Uterus (tissue), 4 donors: Measurements from ENCODE around the gene SIM1. TPM values are rescaled to one million over a fixed set of nuclear protein-coding genes. Genes with fewer than 3 reads are reported as not detected.

Experiments used
- DNase-seq, 2 donors: peaks; one replicate each; pipeline ENCODE4 v3.0.0-alpha.2; 2019 to 2020
- H3K27ac ChIP-seq, 2 donors: fragments of 200-600 bp; sonication (generic); 1 replicate in 1 of 2; 2 replicates in 1 of 2; pipeline ENCODE4 v1.5.1; 2016 to 2018
- H3K27me3 ChIP-seq, 2 donors: fragments of 200-600 bp; sonication (generic); one replicate each; pipeline ENCODE4 v1.5.1; 2018 to 2019; ENCODE audit warnings: control low read depth in 1 of 2
- H3K36me3 ChIP-seq, 2 donors: fragments of 200-600 bp; sonication (generic); one replicate each; pipeline ENCODE4 v1.5.1; 2019; ENCODE audit warnings: control low read depth in 1 of 2
- H3K4me1 ChIP-seq, 2 donors: fragments of 200-600 bp; sonication (generic); one replicate each; pipeline ENCODE4 v1.5.1; 2018 to 2019; ENCODE audit warnings: control low read depth in 1 of 2
- H3K4me3 ChIP-seq, 2 donors: fragments of 200-600 bp; sonication (generic); 1 replicate in 1 of 2; 2 replicates in 1 of 2; pipeline ENCODE4 v1.5.1; 2018 to 2019; ENCODE audit warnings: mild to moderate bottlenecking in 1 of 2
- H3K9me3 ChIP-seq, 2 donors: fragments of 200-600 bp; sonication (generic); one replicate each; pipeline ENCODE4 v1.5.1; 2019; ENCODE audit warnings: control low read depth in 1 of 2
- POLR2A ChIP-seq, 2 donors: fragments of 450-650 bp; IDR thresholded peaks; one replicate each; pipeline ENCODE4 v1.6.1; 2016; ENCODE audit warnings: antibody characterized with exemption in 2 of 2, mild to moderate bottlenecking in 1 of 2, moderate library complexity in 1 of 2
- intact Hi-C: fragments of 100-400 bp; cut with DNase I; formaldehyde crosslinking; loops from one replicate; pipeline ENCODE4 v1.15.1; 2023; ENCODE audit warnings: low total_unique reads
- total RNA-seq, 4 donors: library from RNA; depleted of rRNA in 3 of 4; stranded (reverse); fragments of >200 nt in 3 of 4; gene quantifications; one replicate each; pipeline versions ENCODE4 v1.1.0 to v1.2.4, GENCODE V29; 2014 to 2023
- TF ChIP-seq, protein P1 (sequence below), 4 experiments: fragments of 200-600 bp in 2 of 4; fragments of 450-650 bp in 2 of 4; sonication (generic) in 2 of 4; IDR thresholded peaks; one replicate each; pipeline ENCODE4 v1.5.1; 2016 to 2019; ENCODE audit warnings: antibody characterized with exemption in 4 of 4, mild to moderate bottlenecking in 2 of 4, moderate library complexity in 1 of 4
- donor health status: DM: yes; HTN: yes; CAD: no.

SIM1 gene
- total RNA-seq, 4 donors from 2014 or later = under 0.01 TPM; not detected in 3

DNA sequence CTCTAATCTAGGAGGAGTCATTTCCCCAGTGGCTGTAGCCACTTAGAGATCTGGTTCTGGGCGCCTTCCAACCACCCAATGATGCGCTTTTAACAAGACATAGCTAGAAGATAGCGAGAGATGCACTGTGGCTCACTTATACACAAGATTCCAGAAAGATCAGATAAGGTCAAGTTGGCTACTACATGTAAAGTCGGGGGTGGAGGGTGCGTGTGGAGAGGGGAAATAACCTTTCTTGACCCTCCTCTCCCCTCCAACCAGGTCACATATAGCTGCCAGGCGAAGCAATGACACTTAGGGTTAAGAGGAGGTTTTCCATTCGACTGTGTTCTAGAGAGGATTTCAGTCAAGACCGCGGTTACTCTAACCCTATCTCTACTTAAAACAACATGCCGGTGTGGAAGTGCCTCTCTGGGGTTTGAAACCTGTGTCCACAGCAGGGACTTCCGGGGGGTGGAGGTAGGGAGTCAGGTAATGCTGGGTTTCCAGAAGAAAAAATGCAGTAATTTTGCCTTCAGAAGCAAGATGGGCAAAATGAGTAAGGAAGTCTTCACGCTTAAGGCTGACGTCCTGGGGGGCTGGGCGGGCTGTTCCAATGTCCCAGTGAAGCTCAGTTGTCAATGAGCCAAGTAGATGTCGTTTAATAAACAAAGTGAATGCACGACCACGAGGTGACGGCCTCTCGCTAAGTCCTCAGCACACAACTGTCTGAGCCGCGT, 1.8 kb upstream of the SIM1 start:
- no peak overlapping the region for H3K27ac ChIP-seq
- TF ChIP-seq POLR2A (IDR thresholded peaks at IDR 0.05) = no peak
- TF ChIP-seq, protein P1, sequence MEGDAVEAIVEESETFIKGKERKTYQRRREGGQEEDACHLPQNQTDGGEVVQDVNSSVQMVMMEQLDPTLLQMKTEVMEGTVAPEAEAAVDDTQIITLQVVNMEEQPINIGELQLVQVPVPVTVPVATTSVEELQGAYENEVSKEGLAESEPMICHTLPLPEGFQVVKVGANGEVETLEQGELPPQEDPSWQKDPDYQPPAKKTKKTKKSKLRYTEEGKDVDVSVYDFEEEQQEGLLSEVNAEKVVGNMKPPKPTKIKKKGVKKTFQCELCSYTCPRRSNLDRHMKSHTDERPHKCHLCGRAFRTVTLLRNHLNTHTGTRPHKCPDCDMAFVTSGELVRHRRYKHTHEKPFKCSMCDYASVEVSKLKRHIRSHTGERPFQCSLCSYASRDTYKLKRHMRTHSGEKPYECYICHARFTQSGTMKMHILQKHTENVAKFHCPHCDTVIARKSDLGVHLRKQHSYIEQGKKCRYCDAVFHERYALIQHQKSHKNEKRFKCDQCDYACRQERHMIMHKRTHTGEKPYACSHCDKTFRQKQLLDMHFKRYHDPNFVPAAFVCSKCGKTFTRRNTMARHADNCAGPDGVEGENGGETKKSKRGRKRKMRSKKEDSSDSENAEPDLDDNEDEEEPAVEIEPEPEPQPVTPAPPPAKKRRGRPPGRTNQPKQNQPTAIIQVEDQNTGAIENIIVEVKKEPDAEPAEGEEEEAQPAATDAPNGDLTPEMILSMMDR (IDR thresholded peaks at IDR 0.05) = no peak
- no peaks in the 10 kb centered on the region for H3K36me3 ChIP-seq
- peaks cover 6 to 81% of the 10 kb centered on the region in 2 donors for H3K27me3 ChIP-seq
- intact Hi-C loops = no loop called here
- no peaks in the 10 kb centered on the region for H3K4me1 ChIP-seq
- no peak for DNase-seq
- H3K9me3 ChIP-seq = no peaks in the 10 kb centered on the region
- H3K4me3 ChIP-seq = no peak overlapping the region

DNA sequence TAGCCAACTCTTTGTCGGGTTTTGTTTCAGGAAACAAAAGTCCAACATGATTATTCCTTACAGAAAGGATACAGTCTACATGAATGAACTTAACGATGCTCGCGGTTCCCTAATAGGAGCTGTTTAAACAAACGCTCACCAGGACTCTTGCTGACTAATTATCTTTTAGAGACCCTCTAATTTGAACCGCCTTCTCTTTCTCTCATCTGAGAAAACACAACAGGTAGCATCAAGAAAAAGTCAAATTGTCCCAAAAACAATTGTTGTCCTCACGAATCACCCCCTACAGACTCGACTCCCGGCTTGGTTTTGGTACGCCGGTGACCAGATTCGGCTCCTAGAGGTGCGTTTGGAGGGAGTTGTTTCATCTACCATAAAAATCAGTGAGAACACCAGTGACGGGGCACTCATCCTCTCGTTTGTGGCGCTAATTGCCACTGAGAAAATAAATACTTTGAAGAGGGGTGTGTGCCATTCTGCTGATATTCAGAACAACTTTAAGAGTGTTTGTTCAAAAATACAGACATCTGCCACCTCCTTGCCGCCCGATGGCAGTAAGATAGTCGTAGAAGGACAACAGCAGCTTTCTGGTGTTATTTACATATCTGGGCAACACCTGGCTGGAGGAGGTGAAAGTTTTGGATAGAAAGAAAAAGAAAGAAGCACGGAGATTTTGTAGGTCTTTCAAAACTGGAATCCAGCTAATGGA, 1.1 kb upstream of the SIM1 start:
- Histone ChIP-seq H3K27ac (no peak overlapping the region), H3K36me3 (no peaks in the 10 kb centered on the region), H3K27me3 (peaks cover 11 to 88% of the 10 kb centered on the region in 2 donors), H3K9me3 (no peaks in the 10 kb centered on the region), H3K4me3 (no peak overlapping the region), H3K4me1 (no peaks in the 10 kb centered on the region)
- intact Hi-C loops = no loop called here
- no peak for DNase-seq
- TF ChIP-seq, protein P1 (IDR thresholded peaks at IDR 0.05) = no peak
- TF ChIP-seq POLR2A (IDR thresholded peaks at IDR 0.05) = no peak

DNA sequence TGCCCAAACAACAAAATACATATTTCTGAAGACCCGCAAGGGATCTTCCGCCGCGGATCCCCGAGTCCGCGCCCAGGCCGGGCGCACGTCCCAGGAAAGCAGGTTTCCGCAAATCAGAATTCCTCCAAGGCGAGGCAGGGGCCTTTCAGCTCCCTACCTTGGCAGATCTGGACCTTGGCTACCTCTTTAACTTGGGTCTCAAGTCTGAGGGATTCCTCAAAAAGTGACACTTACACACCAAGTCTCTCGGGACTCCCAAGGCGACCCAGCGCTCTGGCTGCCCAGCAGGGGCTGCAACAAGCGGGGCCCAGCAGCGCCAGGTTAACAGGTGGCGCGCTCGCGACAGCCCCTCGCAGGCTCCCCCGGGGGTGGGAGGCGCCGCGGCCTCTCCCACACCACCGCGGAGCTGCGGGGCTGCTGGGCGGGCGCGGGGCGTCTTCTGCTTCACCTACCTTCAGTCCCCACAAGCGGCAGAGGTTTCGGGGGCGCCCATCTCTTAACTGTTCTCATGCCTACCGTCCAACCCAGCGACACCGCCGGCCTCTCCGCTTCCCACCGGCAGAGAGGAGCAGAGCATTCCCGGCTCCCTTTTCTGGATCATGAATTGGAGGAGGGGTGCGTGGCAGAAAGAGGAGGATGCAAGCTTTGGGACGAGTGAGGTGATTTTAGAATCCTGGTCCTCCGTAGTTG, 414 bp downstream of the SIM1 start:
- intact Hi-C loops = no loop called here
- Histone ChIP-seq H3K9me3 (no peaks in the 10 kb centered on the region), H3K4me1 (no peaks in the 10 kb centered on the region), H3K36me3 (no peaks in the 10 kb centered on the region), H3K4me3 (no peak overlapping the region), H3K27me3 (peaks cover 11 to 97% of the 10 kb centered on the region in 2 donors), H3K27ac (no peak overlapping the region)
- TF ChIP-seq POLR2A (IDR thresholded peaks at IDR 0.05) = no peak
- TF ChIP-seq, protein P1 (IDR thresholded peaks at IDR 0.05) = no peak
- DNase-seq = no peak

DNA sequence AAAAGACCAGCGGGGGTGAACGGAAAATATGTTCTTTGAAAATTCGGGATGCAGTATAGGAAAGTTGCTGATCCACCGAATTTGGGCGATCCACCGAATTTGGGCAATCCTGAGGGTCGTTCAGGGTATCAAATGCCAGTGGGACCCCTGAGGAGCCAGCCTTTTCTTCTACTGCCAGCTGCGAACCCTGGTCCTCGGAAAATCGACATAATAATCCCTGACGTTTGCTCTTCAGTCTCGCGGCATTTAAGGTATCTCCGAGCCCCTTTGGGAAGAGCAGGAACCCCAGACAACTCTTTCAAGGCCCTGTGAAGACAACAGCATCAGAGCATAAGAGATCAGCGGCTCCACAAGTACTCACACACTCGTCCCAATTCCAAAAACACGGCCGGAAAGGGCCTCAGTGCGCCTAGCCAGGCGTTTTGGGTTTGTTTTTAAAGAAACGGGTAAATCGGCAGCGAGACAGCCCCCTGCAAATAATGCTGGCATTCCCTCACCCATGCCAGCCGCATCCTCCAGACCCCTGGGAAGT, 1.0 kb downstream of the SIM1 start:
- Histone ChIP-seq H3K4me3 (no peak overlapping the region), H3K27me3 (peaks cover 11 to 99% of the 10 kb centered on the region in 2 donors), H3K27ac (no peak overlapping the region), H3K9me3 (no peaks in the 10 kb centered on the region), H3K36me3 (no peaks in the 10 kb centered on the region), H3K4me1 (no peaks in the 10 kb centered on the region)
- intact Hi-C loops = no loop called here
- TF ChIP-seq, protein P1 (IDR thresholded peaks at IDR 0.05) = no peak
- no peak for TF ChIP-seq POLR2A (IDR thresholded peaks at IDR 0.05)
- no peak for DNase-seq
